K562 (cell line): Measurements from ENCODE around the gene CEBPZ. TPM values are rescaled to one million over a fixed set of nuclear protein-coding genes. Genes with fewer than 3 reads are reported as not detected.
A peak's percentile ranks its signal among the peaks of the same experiment; 100 is the strongest.

Experiments
- KDM5B ChIP-seq: fragments of 200-600 bp; sonication (generic); IDR thresholded peaks from 2 replicates; pipeline ENCODE4 v1.6.1; 2012; ENCODE audit warnings: low read depth, mild to moderate bottlenecking, moderate library complexity, low read length, control low read depth, inconsistent platforms; ENCODE audit not compliant: insufficient replicate concordance
- LARP7 ChIP-seq: fragments of 450-650 bp; IDR thresholded peaks from 2 replicates; pipeline ENCODE4 v1.6.1; 2016
- POLR2AphosphoS2 ChIP-seq: IDR thresholded peaks from 2 replicates; pipeline ENCODE4 v1.6.1; 2012; ENCODE audit warnings: low read length, improper control_type of control experiment
- POLR2H ChIP-seq: IDR thresholded peaks from 2 replicates; pipeline ENCODE4 v1.6.1; 2016; ENCODE audit warnings: missing genetic modification characterization, low read depth, mild to moderate bottlenecking, control low read depth, missing compliant biosample characterization, moderate library complexity
- RBBP5 ChIP-seq: fragments of 200-600 bp; sonication (generic); IDR thresholded peaks from 2 replicates; pipeline ENCODE4 v1.6.1; 2012; ENCODE audit warnings: borderline replicate concordance, mild to moderate bottlenecking, low read length, control low read depth, inconsistent platforms; ENCODE audit not compliant: insufficient read depth, poor library complexity, severe bottlenecking
- SIN3A ChIP-seq, 2 experiments: fragments of 150-350 bp in 1 of 2; IDR thresholded peaks; 2 replicates each; pipeline ENCODE4 v1.6.1; 2011 to 2016; ENCODE audit warnings: borderline replicate concordance in 2 of 2, low read depth in 2 of 2, low read length in 2 of 2, mild to moderate bottlenecking in 2 of 2, moderate library complexity in 2 of 2; ENCODE audit not compliant: control insufficient read depth in 1 of 2
- TEAD1 ChIP-seq, 2 experiments: fragments of 450-650 bp in 1 of 2; sonication (generic) in 1 of 2; formaldehyde crosslinking; IDR thresholded peaks; 2 replicates each; pipeline versions ENCODE4 v1.4.0 to v1.8.0; 2020 to 2022; ENCODE audit warnings: mild to moderate bottlenecking in 2 of 2, missing genetic modification reagents in 1 of 2
- TEAD4 ChIP-seq, 2 experiments: sonication (generic) in 1 of 2; formaldehyde crosslinking in 1 of 2; IDR thresholded peaks; 2 replicates each; pipeline versions ENCODE4 v1.6.1 to v1.8.0; 2012 to 2022; ENCODE audit warnings: borderline replicate concordance in 1 of 2, inconsistent platforms in 1 of 2, low read length in 1 of 2, mild to moderate bottlenecking in 1 of 2, missing genetic modification reagents in 1 of 2
- THAP12 ChIP-seq: fragments of 250-450 bp; sonication (Bioruptor Pico); IDR thresholded peaks from 2 replicates; pipeline ENCODE4 v1.9.0; 2021; ENCODE audit warnings: mild to moderate bottlenecking, inconsistent platforms
- ZBTB12 ChIP-seq: fragments of 250-450 bp; sonication (Bioruptor Pico); IDR thresholded peaks from 2 replicates; pipeline ENCODE4 v1.4.0; 2020
- polyA plus RNA-seq, 8 experiments: library from polyadenylated mRNA; depleted of rRNA in 4 of 8; stranded (reverse) in 5 of 8; unstranded in 3 of 8; fragments of >200 nt; fragmentation: Nextera tagmentation in 2 of 8; fragmentation: Illumina TruSeq in 1 of 8; extraction: Ambion mirVana in 2 of 8; extraction: Trizol in 1 of 8; gene quantifications; 2 replicates each; pipeline versions ENCODE4 v1.2.1 to v1.2.3, GENCODE V29; 2011 to 2014; ENCODE audit warnings: inconsistent platforms in 1 of 8, missing spikeins in 1 of 8
- total RNA-seq, 7 experiments: library from RNA; depleted of rRNA in 6 of 7; stranded (reverse); fragments of >200 nt in 6 of 7; fragmentation: Illumina TruSeq in 2 of 7; extraction: Trizol in 2 of 7; gene quantifications; 2 replicates each; pipeline versions ENCODE4 v1.2.1 to v1.2.3, GENCODE V29; 2011 to 2021; ENCODE audit warnings: low replicate concordance in 1 of 7
- TF ChIP-seq, protein P1 (sequence below), 2 experiments: fragments of 450-650 bp in 1 of 2; sonication (generic) in 1 of 2; formaldehyde crosslinking in 1 of 2; IDR thresholded peaks; 2 replicates each; pipeline versions ENCODE4 v1.7.1 to v1.9.0; 2016 to 2022; ENCODE audit warnings: inconsistent platforms in 1 of 2, mild to moderate bottlenecking in 1 of 2, missing genetic modification reagents in 1 of 2

CEBPZ gene
- total and polyA plus RNA-seq, 9 of the 15 experiments (the other 6 are each of a cell fraction or from before 2014, with no cell fraction given) = 49.7 to 160 (median 82.8) TPM

GRCh38 chr2:37231241-37232130 is at the start of gene CEBPZ, which contains the start of gene NDUFAF7 (continued):
- TF ChIP-seq, protein P1, sequence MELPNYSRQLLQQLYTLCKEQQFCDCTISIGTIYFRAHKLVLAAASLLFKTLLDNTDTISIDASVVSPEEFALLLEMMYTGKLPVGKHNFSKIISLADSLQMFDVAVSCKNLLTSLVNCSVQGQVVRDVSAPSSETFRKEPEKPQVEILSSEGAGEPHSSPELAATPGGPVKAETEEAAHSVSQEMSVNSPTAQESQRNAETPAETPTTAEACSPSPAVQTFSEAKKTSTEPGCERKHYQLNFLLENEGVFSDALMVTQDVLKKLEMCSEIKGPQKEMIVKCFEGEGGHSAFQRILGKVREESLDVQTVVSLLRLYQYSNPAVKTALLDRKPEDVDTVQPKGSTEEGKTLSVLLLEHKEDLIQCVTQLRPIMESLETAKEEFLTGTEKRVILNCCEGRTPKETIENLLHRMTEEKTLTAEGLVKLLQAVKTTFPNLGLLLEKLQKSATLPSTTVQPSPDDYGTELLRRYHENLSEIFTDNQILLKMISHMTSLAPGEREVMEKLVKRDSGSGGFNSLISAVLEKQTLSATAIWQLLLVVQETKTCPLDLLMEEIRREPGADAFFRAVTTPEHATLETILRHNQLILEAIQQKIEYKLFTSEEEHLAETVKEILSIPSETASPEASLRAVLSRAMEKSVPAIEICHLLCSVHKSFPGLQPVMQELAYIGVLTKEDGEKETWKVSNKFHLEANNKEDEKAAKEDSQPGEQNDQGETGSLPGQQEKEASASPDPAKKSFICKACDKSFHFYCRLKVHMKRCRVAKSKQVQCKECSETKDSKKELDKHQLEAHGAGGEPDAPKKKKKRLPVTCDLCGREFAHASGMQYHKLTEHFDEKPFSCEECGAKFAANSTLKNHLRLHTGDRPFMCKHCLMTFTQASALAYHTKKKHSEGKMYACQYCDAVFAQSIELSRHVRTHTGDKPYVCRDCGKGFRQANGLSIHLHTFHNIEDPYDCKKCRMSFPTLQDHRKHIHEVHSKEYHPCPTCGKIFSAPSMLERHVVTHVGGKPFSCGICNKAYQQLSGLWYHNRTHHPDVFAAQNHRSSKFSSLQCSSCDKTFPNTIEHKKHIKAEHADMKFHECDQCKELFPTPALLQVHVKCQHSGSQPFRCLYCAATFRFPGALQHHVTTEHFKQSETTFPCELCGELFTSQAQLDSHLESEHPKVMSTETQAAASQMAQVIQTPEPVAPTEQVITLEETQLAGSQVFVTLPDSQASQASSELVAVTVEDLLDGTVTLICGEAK (IDR thresholded peaks at IDR 0.05) = peak; percentile 94
- TF ChIP-seq, protein P1 (CRISPR knock-in tag; IDR thresholded peaks at IDR 0.05) = no peak
- TF ChIP-seq TEAD4 (IDR thresholded peaks at IDR 0.05; ENCODE audit: low read length) = no peak
- TF ChIP-seq TEAD4 (CRISPR knock-in tag; IDR thresholded peaks at IDR 0.05; ENCODE audit: borderline replicate concordance) = no peak
- peak; percentile 88 for TF ChIP-seq RBBP5
- no peak for TF ChIP-seq LARP7
- peak in 1 of 2 experiments; percentile 69; a peak in 1 of 4 replicates for TF ChIP-seq TEAD1 (CRISPR knock-in tag; IDR thresholded peaks at IDR 0.05)
- peak; percentile 92 for TF ChIP-seq KDM5B
- TF ChIP-seq ZBTB12 (CRISPR knock-in tag) = 0 out of 2 replicates have a peak, but pooled peaks have one; percentile 32
- TF ChIP-seq SIN3A (IDR thresholded peaks at IDR 0.05; ENCODE audit: borderline replicate concordance in 2 of 2, control insufficient read depth in 1 of 2, low read depth in 2 of 2, low read length in 2 of 2) = peak; percentile 82 to 90
- peak; percentile 74; the same call in 1 of the 2 replicates for TF ChIP-seq POLR2AphosphoS2
- TF ChIP-seq POLR2H = peak; percentile 79
- no peak for TF ChIP-seq THAP12 (CRISPR knock-in tag)
